ENCODE results near the gene ARHGAP28.
"Not testable (repeated sequence)": the region's sequence is repeated elsewhere in the genome, so short reads cannot be mapped to it uniquely, and the experiment has no call there.

The ARHGAP28 gene

DNA sequence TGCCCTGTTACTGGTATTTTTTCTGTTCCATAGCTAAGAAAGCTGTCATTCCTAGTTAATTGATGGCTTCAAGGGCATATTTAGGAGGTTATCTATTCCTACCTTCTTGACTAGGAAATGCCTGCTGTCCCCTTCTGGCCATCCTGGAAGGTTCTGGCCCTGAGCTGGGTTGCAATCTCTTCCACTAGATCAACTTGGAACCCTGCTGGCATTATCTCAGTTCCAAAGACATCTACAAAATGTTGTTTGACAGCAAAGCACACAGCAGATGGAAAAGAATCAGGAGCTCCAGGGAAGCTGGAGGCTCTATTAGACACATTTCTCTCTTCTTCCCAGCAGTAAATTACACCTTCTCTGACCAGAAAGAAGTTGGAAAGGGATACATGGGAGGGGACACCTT, 192.1 kb downstream of the ARHGAP28 start:
- TF ChIP-seq, protein P1, sequence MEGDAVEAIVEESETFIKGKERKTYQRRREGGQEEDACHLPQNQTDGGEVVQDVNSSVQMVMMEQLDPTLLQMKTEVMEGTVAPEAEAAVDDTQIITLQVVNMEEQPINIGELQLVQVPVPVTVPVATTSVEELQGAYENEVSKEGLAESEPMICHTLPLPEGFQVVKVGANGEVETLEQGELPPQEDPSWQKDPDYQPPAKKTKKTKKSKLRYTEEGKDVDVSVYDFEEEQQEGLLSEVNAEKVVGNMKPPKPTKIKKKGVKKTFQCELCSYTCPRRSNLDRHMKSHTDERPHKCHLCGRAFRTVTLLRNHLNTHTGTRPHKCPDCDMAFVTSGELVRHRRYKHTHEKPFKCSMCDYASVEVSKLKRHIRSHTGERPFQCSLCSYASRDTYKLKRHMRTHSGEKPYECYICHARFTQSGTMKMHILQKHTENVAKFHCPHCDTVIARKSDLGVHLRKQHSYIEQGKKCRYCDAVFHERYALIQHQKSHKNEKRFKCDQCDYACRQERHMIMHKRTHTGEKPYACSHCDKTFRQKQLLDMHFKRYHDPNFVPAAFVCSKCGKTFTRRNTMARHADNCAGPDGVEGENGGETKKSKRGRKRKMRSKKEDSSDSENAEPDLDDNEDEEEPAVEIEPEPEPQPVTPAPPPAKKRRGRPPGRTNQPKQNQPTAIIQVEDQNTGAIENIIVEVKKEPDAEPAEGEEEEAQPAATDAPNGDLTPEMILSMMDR (IDR thresholded peaks at IDR 0.05; ENCODE audit: low read depth, low read length), result no peak
- DNase-seq (ENCODE audit: extremely low read depth, low read depth), result no peak

DNA sequence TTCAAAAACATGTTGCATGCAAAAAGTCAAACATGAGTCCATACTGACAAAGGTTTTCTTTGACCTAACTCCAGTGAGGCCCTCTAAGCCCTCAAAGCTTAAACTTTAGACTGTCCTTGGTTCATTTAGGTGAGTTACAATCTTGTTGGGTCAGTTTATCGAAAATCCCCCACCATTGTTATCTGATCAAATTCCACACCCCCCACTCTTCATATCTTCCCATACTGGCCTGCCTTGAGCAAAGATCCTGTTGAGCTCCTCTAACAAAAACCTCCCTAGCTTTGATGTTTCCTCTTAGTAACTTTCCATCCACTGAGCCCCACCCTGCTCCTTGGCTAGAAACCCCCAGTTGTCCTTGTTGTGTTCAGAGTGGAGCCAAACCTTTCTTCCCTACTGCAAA, 193.7 kb downstream of the ARHGAP28 start:
- DNase-seq (ENCODE audit: extremely low read depth, low read depth), result no peak
- TF ChIP-seq, protein P1 (IDR thresholded peaks at IDR 0.05; ENCODE audit: low read depth, low read length), result no peak

DNA sequence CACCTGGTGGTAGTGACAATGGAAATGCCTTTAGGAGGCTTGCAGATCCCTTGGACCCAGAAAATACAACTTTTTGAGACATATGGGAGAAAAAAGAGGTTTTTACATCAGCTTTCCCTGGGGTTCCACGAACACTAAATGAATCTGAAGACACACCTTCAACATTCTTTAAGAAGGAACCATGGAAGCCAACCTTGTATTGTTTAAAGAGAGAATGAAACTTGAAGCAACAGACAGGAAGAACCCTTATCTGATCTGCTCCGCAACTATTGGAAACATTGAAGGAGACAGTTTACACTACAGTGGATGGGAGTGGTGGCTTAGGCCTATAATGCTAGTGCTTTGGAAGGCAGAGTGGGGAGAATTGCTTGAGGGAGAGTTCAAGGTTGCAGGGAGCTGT, 197.6 kb downstream of the ARHGAP28 start:
- TF ChIP-seq, protein P1 (IDR thresholded peaks at IDR 0.05; ENCODE audit: low read depth, low read length), result no peak
- DNase-seq (ENCODE audit: extremely low read depth, low read depth), result no peak

DNA sequence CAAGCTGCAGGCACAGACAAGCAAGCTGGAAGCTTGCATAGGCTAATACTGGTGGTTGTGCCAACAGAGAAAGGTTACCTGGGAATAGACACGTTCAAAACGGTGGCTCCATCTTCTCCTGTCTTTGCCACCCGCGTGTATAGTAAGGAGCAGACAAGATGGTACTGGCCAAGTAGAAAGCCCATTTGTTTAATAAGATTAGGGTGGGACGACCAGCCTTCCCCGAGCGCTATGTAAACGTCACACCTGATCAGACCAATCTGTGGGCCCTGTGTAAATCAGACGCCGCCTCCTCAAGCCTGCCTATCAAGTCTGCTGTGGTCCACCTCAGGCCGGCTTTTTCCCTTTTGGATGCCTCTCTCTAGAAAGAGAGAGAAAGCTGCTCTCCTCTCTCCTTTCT, 198.8 kb downstream of the ARHGAP28 start:
- TF ChIP-seq, protein P1 (IDR thresholded peaks at IDR 0.05; ENCODE audit: low read depth, low read length), result no peak
- DNase-seq (ENCODE audit: extremely low read depth, low read depth), result no peak

DNA sequence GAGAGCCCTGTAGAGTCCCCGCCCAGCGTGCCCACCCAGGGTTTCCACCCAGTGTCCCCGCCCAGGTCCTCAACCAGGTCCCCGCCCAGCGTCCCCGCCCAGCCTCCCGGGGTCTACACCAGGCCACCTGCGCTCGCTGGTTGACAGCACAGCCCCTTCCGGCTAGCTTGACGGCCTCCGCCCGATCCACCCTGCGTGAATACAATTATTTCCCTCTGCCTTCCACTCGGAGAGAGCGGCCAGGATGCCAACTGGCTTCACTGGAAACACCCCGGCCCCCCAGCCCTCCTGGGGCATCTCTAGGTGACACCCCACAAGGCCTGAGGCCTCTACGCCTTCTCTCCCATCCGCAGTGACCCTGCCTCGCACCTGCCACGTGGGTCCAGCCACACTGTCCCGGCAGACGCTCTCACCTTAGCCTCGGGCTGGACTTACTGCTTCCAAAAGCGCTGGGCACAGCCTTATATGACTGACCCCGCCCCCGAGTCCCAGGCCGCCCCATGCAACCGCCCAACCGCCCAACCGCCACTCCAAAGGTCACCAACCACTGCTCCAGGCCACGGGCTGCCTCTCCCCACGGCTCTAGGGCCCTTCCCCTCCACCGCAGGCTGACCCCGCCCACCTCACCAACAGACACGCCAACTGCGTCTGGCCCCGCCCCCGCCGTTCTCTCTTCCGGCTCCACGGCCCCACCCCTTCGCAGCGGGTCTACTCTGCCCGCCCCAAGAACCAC, 200.0 kb downstream of the ARHGAP28 start:
- TF ChIP-seq, protein P1 (IDR thresholded peaks at IDR 0.05; ENCODE audit: low read depth, low read length), result no peak
- no peak for DNase-seq (ENCODE audit: extremely low read depth, low read depth)

DNA sequence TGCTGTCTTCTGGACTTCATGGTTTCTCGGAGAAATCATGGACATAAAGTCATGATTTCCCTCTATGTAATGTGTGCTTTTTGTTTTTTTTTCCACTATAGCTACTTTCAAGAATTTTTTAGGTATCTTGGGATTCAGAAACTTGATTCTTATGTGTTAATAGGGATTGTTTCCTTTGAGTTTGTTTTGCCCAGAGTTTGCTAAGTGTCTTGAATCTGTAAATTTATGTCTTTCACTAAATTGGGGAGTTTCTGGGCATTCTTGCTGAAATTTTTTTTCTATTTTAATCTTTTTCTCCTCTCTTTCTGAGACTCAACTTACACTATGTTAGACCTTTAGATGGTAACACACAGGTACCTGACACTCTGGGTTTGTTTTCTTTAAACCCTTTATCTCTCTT, 205.3 kb downstream of the ARHGAP28 start:
- TF ChIP-seq, protein P1 (IDR thresholded peaks at IDR 0.05; ENCODE audit: low read depth, low read length), result no peak
- no peak for DNase-seq (ENCODE audit: extremely low read depth, low read depth)

DNA sequence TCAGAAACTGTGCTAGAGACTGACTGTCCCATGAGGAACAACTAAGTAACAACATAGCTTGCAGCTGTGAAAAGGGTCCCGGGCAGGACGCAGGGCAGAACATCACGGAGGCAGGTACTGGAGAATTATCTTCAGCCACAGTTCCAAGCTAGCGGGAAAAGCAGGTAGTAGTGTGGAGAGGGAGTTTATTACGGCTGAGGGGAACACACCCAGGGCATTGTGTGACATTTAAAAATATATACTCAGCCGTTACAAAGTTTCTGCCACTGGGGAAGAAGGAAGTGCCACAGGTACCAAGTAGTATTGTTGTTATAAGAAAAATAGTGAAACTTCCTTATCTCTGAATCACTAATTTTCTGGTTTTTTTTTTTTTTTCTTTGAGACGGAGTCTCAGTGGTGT, 208.5 kb downstream of the ARHGAP28 start:
- TF ChIP-seq, protein P1 (IDR thresholded peaks at IDR 0.05; ENCODE audit: low read depth, low read length), result no peak
- DNase-seq (ENCODE audit: extremely low read depth, low read depth), result no peak

DNA sequence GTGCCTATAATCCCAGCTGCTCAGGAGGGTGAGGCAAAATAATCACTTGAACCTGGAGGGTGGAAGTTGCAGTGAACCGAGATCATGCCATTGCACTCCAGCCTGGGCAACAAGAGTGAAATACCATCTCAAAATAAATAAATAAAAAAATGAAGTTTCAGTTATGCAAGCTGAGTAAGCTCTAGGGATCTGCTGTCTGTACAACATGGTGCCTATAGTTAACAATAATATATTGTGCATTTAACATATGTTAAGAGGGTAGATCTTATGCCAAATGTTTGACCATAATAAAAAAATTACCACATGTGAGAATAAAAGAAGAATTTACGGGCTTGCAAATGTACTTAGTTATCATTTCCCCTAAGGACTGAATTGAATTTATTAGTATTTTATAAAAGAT, 208.9 kb downstream of the ARHGAP28 start:
- not testable (repeated sequence) for DNase-seq (ENCODE audit: extremely low read depth, low read depth)

All from AG09319 (cell line).